NCI-H1092 treated with DMSO at 0.1 percent for 48 hours (cell line): Measurements from ENCODE around the gene LIN54.
"Not testable (repeated sequence)": the region's sequence is repeated elsewhere in the genome, so short reads cannot be mapped to it uniquely, and the experiment has no call there.

Source experiments
- DNase-seq: peaks from one replicate; lab custom pipeline; 2025; lab: John Stamatoyannopoulos, UW

LIN54 gene

DNA sequence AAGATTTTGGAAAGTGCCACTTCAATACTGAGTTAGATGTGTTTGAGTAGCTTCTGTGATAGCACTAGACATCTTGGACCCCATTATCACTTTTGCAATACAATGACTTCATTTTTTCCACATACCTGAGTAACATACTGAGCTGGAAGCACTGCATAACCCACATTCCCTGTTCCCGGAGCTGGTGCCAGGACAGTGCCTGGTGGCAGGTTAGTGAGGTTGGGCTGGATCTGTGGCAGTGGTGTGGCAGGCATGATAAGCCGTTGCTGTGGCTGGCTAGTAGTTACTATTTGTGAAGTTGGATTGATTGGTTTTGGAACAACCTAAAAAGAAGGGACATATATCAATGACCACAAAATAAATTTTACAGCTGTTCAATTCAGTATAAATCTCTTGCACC, 71.2 kb downstream of the LIN54 start:
- no peak for DNase-seq

DNA sequence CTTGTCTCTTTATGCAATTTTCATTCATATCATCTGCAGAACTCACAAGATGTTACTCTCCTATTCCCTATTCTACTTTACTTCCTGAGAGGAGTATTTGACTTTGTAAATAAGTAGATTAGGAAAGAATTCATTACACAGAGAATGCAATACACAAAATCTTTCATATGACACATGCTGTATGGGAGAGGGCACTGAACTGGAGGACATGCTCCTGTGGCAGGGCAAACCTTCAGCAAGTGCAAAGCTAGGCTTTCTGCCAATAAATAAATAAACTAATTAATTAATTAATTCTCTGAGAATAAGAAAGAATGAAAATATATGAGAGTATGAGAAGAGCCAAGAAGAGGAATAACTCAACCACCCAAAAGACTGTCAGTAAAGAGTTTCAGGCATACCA, 76.2 kb downstream of the LIN54 start:
- no peak for DNase-seq

DNA sequence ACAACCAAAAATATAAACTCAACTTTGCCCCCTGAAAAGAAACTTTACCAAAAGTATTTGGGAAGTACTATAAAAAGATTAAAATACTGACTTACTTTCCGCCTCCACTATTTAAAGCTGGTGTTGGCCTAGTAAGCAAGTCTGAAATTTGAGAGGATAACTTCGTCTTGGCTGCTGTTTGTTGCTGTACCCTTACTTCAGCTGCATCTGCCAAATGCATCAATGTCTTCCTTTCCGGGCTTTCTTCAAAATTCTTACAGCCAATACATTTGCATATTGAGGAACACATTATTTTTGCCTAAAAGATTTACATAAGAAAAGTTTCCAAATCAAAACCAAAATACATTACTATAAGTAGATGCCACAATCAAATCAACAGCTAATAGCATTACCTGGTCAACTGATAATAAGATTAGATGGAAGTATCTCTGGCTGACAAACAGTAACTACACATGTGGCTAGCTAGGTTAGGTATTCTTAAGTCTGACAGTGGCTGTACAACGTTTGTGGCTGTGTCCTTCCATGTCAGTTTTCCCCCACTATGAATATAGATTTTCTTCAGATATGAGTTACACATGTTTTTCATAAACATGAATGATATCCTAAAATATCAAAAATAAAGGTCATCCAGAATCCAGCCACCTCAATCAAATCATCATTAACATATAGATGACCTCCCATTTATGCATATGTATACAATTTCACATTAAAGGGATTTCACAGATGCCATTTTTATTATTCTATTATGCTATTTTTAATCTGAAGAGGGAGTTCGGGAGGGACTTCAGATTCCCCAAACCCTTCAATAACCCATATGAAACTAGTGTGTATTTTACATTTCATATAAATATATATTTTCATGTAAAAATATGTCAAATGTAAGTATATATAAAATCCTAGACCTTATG, 79.5 kb downstream of the LIN54 start:
- DNase-seq: no peak

DNA sequence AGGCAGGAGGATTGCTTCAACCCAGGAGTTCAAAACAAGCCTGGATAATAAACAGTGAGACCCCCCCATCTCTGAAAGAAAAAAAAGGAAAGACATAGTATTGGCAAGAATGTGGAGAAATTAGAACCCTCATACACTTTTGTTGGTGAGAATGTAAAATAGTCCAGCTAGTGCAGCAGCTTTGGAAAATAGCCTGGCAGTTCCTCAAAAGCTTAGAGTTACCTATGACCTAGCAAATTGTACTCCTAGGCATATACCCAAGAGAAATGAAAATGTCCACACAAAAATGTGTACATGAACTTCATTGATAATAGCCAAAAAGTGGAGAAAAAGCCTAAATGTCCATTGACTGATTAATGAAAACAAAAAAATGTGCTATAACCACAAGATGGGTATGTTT, 88.8 kb downstream of the LIN54 start:
- DNase-seq: no peak

DNA sequence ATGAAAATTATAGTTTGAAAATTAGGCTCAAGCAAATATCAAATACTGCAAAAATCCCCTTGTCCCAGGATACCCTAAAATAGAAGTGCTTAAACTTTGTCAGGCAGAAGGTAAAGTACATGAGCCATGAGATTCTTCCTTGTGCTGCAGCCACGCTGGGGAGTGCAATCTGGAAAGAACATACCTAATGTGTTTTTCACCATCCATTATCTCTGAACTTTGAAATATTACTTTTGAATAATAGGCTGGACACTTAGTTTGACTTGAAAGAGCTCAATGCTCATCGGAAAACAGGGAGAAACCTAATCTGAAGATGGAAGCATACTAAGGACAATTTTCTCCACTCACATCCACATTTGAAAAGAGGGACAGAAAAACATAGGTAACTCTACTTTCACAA, 91.2 kb downstream of the LIN54 start:
- DNase-seq: no peak

DNA sequence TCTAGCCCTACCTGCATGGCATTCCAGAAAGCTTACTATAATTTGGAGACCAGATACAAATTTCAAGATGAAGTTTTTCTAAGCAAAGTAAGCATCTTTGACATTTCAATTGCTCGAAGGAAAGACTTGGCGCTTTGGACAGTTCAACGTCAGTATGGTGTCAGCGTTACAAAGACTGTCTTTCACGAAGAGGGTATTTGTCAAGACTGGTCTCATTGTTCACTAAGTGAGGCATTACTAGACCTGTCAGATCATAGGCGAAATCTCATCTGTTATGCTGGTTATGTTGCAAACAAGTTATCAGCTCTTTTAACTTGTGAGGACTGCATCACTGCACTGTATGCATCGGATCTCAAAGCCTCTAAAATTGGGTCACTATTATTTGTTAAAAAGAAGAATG, 92.5 kb downstream of the LIN54 start:
- DNase-seq: no peak

DNA sequence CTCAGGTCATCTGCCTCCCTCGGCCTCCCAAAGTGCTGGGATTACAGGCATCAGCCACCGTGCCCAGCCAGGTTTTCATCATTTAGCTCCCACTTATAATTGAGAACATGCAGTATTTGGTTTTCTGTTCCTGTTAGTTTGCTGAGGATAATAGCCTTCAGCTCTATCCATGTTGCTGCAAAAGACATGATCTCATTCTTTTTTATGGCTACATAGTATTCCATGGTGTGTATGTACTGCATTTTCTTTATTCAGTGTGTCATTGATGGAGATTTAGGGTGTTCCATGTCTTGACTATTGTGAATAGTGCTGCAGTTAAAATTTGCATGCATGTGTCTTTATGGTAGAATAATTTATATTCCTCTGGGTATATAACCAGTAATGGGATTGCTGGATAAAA, 96.7 kb downstream of the LIN54 start:
- not testable (repeated sequence) for DNase-seq

DNA sequence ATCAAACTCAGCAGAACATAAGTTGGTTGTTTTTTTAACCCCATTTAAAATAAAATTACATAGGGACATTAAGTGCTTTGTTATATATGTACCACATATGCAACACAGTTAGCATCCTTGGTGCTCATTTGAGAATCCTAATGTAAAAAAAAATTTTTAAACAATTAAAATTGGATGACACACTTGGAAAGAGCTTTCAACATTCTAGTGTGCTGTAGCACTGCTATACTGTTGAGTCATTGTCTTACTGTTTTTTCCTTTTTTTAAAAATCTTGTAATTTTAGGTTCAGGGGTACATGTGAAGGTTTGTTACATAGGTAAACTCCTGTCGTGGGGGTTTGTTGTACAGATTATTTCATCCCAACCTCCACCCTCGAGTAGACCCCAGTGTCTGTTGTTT, 97.3 kb downstream of the LIN54 start:
- DNase-seq: no peak

DNA sequence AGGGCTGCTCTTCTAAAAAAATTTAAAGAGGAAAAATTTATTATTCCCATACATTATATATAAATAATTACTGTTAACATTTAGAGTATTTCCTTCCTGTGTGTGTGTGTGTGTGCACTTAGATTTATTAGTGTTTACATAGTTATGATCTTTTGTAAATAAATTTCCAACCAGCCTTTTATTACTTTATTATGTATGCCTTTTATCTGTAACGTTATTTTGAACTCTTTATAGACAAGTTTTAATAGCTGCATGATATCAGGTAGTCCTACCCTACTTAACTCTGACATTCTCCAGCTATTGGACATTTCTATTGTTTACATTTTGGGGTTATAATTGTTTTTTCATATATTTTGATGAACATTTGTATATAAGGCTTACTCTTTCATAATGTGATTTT, 101.3 kb downstream of the LIN54 start:
- DNase-seq: no peak

DNA sequence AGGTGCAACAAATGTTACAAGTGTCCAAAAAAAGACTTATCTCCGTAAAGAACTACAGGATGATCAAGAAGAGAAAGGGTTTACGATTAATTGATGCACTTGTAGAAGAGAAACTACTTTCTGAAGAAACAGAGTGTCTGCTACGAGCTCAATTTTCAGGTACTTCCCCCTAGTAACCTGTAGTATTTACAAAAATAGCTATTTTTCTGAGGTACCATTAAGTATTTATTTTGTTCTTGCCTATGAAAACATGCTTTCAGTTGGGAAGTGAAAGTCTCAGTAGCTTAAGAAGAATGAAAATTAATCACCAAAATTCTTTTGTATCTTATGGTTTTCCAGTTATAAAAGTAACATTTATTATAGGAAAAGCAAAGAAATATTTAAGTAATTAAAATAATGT, 104.2 kb downstream of the LIN54 start:
- DNase-seq: no peak

DNA sequence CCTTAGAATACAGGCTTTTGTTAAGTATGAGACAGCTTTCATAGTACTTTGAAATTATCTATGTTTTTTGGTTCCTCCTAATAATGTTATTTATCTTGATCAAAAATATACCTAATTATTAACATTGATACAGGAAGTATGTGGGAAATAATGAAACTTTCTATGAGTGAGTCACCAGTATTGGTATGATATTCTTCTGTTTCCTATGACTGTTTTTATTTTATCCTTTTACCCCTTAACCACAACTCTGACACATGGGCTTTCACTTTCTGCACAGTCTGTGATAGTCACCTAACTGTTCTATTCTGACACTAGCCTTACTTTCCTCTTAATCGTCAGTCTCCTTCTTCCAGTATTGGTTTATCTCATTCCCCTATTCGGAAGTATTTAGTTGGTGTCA, 105.4 kb downstream of the LIN54 start:
- no peak for DNase-seq

DNA sequence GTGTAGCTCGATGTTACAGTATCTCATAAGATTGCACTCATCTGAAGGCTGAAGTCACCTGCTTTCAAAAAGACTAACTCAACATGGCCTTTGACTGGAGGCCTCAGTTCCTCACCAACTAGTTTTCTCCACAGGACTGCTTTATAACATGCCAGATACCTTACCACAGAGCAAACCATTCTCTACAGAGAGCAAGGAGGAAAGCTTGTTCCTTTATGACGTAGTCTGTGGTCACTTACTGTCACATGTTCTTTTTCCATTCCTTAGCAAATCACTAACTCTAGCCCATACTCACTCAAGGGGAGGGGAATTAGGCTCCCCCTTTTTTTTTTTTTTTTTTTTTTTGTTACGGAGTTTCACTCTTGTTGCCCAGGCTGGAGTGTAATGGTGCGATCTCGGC, 106.9 kb downstream of the LIN54 start:
- DNase-seq: no peak

DNA sequence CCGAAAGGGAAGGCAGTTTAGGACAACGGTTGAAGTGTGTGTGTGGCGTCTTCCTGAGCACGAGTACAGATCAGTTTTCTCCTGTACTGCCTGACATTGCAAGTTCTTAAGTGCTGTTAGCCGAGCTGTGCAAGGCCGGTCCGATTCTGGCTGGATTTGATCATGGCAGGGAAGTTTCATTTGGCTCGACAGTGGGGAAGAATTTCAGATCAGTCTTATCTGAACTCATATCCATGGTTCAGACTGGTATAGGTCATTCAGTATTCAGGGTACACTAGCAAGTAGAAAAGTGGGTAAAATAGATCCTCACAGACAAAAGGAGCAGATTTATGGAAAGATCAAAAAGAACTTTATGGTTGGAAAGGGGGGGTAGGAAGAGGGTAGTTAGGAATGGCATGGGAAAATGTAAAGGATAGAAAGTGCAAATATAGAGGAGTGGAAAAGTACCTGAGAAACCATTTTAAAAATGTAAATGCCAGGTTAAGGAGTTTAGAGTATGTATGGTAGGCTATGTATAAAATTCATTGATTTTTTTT, 109.4 kb downstream of the LIN54 start:
- DNase-seq: no peak

DNA sequence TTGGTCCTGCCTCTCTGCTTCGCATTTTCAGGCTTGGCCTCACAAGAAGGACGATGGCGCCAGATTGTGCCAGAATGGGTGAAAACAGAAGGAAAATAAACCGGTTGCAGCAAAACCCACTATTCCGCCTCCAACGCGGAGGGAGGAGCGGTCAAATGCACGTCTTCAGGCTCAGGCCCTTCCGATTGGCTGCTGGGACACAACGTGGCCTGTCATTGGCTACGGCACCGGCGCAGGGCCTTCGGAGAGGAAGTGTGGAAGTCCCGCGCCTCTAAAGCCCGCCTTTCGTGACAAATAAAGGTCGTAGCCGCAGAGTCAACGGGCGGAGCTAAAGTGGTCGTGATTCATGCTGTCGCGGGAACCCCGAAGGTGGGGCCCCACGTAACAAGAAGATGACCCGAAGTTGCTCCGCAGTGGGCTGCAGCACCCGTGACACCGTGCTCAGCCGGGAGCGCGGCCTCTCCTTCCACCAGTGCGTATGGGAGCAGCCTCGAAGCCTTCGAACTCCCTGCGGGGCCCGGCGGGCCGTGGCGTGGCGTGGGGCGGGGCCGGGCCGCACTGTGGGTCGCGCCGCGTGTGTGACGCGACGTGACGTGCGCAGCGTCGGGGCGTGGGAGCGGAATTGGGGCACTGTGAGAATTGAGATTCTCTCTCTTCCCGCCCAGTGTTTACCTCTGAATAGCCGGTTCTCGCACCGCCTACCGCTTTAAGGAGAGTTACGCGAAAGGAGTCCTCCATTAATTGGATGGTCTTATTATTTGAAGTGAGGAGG, 110.0 kb downstream of the LIN54 start, which contains the start of gene THAP9:
Gene THAP9, plus strand, starts transcription at position 325 of the 772 bp plus-strand sequence. Its CDS starts 68 bp downstream, at position 393.
- peak; percentile 98 for DNase-seq

DNA sequence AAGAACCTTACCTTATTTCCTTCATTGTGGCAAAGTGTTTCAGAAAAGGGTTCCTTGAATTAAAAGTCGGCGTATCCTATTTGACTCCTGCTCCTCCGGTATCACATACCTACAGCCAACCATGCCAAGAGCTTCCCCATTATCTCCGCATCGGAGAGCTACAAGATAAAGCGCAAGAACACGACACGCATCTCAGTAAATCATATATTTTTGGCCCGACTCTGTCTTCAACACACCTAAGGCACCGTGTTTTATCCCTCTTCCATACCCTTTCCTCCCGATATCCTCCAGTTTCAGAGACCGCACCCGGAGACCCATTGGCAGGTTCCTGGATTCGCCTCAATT, 110.6 kb downstream of the LIN54 start:
- DNase-seq: no peak

DNA sequence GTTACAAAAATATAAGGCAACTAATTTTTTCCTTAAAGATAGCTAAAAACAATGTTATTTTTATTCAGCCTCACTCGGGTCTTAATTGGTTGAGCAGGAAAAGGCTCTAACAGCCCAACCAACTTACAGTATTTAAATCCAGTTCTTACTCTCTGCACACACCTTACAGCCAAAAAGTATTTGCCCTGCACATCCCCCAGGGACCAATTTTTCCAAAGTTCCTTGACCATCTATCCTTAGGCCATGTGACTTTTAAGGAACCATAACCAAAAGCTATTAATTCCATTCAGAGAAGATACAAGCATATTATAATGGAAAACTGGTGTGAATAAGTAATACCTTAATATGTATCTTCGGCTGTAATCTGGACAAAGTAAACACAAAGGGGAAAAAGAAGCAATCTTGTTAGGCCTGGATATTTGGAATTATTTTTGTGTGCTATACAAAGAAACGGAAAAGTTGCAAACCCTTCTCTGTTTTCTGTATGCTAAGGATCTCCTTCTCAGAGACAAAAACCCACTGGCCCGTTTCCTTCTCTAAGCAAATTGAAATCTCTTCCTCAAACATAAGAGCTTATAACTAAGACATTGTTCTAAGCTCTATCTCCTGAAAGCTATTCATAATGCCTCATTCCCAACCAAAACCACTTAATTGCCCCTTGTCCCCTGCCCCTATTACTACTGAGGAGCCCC, 111.1 kb downstream of the LIN54 start:
- no peak for DNase-seq

DNA sequence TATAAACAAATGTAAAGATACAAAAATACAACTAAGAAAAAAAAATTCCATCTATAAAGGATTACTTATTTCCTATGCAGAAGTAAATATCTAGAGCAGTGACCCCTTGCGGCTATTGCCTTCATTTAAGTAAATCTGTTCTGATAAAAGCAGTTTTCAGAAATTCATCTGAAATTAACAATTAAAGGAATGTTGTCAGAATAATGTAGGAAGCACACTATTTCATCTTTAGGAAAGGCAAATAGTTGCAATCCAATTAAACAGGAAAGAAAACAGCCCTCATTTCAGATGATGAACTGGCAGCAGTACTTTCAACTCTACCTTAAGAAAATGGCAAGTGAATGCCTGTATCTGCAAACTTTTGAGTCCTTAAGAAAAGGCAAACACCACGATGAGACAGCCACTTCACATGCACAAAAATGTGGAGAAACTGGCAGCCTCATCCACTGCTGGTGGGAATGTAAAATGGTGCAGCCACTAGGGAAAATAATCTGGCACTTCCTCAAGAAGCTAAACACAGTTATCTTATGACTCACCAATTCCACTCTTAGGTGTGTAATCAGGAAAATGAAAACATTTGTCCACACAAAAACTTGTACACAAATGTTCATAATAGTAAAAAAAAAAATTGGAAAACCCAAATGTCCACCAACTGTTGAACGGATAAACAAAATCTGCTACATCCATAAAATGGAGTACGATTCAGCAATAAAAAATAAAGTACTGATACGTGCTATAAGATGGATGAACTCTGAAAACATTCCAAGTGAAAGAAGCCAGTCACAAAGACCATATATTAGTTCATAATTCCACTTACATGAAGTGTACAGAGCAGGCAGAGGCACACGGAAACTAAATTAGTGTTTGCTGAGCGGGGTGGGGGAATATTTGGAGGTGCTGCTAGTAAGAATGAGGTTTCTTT, 112.0 kb downstream of the LIN54 start:
- DNase-seq: no peak

DNA sequence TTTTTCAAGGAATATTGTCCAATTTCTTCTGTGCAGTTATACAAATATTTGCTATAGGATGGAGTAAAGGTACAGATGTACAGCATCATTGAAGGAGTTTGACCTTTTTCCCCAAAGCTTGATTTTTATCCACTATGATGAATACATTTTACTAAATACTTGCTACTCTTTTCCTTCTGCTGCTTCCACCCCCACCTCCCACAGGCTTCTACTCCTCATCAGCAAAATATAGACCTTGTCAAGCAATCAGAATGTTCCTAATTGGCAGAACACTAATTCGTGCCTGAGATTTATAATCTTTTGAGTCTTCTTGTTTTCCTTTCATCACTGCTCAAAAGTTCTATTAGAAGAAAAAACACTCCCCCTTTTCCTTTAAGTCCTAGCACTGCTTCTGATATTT, 113.9 kb downstream of the LIN54 start:
- no peak for DNase-seq

DNA sequence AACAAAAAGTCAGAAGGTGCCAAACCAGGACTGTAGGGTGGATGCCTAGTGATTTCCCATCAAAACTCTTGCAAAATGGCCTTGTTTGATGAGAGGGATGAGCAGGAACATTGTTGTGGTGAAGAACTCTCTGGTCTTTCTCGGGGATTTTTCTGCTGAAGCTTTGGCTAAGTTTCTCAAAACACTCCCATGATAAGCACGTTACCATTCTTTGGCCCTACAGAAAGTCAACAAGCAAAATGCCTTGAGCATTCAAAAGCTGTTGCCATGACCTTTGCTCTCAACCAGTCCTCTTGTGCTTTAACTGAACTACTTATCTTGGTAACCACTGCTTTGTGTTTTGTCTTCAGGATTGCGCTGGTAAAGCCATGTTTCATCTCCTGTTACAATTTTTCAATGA, 116.7 kb downstream of the LIN54 start:
- DNase-seq: no peak

DNA sequence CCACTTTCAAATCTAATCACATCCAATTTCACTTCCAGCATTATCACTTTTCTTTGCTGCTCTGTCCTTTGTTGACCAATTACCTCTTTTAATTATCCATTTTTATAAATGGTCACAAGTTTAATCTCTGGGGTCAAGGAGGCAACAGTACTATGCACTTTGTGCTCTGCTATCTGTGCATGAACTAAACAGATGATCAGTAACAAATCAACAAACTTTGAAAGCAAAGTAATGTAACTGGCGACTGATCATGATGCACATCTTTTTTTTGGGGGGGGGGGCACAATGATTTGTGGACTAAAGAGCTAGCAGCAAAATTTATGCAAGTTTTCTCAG, 118.2 kb downstream of the LIN54 start:
- DNase-seq: no peak

DNA sequence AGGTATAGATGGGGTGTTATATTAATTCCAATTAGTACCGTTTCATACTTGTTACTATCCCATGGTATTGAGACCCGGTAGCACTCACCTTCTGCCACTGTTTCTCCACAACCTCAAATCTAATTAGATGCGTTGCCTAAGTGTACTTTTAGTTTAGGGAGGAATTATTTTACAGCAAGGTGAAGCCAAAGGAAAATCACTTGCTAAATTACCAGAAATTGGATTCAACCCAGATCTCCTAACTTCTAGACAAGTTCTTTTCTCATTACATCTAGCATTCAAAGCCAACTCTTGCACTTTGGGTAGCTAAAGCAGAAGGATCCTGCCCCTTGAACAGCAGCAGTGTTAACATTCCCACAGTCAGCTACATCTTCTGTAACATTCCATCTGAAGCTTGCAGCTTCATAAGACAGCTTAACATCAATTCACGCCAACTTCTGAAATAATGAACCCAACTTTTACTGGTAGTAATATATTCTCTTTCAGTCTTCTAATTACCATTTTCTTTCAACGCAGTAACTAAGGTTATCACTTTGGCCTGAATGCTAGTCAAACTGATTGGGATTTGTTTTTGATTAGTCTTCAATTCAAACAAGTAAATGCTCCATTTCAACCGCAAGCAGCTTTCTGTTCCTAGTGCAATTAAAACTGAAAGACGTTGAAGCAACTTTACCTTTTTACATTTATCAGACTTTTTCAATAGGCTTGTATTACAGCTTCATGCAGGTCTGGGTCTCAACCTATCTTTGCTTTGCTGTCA, 118.7 kb downstream of the LIN54 start:
- DNase-seq: peak; percentile 48
